GM21447 (cell line): ENCODE results near the gene ARHGEF40.

Source experiments
- ATAC-seq: cut with Tn5 transposase; IDR thresholded peaks from one replicate; pipeline ENCODE4 v1.9.1; 2021; ENCODE audit not compliant: unreplicated experiment

ARHGEF40 gene

DNA sequence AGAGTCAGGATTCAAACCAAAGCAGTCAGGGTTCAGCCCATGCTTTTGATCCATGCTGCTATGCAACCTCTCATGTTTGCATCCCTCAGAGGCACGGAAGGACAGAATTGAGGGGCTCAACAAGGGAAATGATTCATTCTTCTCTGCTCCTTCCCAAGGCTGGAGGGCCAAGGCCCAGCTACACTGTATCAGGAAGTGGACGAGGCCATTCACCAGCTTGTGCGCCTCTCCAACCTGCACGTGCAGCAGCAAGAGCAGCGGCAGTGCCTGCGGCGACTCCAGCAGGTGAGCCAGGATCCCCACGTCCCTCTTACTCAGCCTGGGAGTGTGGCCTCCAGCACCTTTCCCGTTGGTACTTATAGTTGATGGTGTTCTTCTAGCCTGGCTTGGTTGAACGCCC, 8.6 kb downstream of the ARHGEF40 start:
- ATAC-seq, result no peak

DNA sequence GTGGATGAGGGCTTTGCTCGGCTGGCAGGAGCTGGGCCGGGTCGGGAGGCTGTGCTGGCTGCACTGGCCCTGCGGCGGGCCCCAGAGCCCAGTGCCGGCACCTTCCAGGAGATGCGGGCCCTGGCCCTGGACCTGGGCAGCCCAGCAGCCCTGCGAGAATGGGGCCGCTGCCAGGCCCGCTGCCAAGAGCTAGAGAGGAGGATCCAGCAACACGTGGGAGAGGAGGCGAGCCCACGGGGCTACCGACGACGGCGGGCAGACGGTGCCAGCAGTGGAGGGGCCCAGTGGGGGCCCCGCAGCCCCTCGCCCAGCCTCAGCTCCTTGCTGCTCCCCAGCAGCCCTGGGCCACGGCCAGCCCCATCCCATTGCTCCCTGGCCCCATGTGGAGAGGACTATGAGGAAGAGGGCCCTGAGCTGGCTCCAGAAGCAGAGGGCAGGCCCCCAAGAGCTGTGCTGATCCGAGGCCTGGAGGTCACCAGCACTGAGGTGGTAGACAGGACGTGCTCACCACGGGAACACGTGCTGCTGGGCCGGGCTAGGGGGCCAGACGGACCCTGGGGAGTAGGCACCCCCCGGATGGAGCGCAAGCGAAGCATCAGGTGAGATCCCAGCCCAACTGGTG, 11.5 kb downstream of the ARHGEF40 start:
- no peak for ATAC-seq

DNA sequence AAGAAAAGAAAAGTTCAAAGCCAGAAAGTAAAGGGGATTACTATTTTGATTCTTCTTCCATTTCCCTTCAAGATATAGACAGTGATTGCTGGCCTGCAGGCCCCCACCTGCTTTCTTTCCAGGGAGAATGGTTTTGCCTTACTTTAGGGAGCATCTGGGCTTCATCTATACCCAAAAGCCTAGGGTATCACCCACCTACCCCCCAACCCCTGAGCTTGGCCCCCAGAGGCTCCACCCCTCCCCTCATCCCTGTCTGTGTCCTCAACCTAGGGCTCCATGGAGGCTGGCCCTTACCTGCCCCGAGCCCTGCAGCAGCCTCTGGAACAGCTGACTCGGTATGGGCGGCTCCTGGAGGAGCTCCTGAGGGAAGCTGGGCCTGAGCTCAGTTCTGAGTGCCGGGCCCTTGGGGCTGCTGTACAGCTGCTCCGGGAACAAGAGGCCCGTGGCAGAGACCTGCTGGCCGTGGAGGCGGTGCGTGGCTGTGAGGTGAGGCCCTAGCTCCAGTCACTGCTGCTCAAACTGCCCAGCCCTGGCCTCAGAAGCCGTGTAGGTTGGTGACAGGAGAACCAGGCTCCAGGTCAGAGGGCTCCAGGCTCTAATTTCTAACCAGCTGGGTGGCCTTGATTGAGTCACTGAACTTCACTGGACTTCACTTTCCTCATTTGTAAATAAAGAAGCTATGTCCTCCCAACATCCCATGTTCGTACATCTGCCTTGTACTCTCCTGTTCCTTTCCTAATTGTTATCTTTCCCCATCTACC, 13.6 kb downstream of the ARHGEF40 start:
- ATAC-seq, result no peak

DNA sequence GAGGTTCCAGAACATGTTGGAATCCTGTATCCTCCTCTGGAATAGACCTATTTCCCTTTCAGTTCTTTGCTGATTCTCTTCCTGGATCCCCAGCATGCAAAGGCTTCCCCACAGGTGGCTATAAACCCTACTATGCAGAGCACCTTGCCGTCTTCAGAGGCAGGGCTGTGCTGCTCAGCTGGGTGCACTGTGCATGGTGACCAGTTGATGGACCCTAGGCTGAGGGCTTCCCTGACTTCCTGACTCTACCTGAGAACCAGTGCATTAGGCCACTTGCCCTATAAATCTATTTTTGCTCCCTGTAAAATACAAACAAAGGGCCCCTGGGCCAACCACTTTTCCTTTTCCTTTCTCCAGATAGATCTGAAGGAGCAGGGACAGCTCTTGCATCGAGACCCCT, 14.3 kb downstream of the ARHGEF40 start:
- ATAC-seq, result no peak

DNA sequence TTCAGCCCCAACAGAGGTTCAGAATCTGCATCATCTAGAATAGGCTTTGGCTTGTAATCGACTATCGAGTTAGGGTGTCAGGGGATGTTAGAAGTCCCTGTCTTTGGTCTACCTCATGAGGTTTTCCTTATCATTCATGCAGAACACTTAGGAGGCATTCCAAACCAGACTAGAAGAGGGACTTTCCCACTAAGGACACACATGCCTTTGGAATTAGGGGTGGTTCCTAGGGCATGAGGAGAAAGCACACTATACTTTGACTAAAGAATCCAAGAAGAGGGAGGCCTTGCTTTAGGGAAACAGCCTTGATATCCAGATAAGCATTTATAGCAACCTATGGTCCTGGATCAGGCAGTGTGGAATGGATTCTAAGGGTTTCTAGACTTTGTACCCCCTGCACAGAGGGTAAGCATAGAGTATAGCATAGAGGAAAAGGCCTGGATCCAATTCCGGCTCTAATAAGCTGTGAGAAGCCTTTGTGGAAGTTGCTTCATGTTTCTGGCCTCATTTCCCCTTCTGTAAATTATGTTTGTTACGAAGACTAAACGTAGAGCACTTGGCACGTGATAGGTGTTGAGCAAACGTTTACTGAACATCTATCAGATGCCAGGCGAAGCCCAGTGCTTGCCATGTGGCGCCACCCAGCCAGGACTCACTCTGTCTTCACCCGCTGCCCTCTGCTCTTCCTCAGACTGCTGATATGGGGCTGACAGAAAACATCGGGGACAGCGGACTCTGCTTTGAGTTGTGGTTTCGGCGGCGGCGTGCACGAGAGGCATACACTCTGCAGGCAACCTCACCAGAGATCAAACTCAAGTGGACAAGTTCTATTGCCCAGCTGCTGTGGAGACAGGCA, 15.1 kb downstream of the ARHGEF40 start:
- ATAC-seq, result no peak

DNA sequence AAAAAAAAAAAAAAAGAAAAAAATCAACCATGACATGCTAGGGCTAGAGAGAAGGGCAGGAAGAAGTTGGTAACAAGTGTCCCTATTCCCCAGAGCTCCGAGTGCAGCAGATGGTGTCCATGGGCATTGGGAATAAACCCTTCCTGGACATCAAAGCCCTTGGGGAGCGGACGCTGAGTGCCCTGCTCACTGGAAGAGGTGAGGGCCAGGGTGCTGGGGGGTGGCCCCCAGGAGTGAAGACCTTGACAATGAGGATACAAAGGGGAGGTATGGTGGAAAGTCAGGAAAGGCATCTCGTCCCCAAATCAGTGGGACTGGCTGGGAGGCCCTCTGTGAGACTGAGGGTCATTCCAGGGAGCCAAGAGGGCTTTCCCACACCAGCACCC, 16.8 kb downstream of the ARHGEF40 start:
- no peak for ATAC-seq

DNA sequence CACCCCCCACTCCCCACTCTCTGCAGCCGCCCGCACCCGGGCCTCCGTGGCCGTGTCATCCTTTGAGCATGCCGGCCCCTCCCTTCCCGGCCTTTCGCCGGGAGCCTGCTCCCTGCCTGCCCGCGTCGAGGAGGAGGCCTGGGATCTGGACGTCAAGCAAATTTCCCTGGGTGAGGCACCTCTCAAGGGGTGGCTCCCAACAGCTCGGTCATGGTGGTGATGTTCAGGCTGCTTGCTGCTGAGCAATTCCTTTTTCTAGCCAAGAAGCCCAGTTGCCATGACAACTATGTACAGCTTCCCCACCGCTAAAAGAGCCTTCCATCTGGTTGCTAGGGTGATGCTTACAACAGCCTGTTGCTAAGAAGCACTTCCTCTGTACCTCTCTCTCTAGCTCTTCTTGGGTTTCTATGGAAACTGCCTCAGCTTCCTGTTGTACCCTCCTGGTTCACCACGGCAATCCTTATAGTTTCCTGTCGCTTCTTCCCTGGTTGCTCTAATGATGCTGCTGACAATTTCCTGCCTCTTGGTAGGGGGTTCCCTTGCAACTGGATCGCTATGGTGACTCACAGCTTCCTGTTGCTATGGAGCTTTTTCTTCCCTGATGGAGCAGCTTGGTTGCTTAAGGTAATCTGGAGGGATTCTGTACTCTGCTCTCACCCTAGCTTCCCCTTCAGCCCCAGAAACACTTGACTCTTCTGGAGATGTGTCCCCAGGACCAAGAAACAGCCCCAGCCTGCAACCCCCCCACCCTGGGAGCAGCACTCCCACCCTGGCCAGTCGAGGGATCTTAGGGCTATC, 17.4 kb downstream of the ARHGEF40 start:
- ATAC-seq, result no peak

DNA sequence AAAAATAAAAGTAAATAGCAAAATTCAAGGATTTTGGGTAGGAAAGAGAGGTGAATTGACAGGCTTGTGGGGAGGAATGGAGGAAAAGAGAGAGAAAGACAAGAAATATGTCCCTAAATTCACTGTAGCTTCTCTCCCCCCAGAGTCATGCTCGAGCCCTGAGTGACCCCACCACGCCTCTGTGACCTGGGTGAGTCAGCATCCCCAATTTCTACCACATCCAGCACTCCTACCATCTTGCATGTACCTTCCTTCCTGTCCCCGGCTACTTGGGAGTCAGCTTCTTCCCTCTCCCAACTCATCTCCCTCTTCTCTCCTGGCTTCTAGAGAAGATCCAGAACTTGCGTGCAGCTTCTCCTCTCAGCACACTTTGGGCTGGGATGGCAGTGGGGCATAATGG, 18.6 kb downstream of the ARHGEF40 start:
- no peak for ATAC-seq

DNA sequence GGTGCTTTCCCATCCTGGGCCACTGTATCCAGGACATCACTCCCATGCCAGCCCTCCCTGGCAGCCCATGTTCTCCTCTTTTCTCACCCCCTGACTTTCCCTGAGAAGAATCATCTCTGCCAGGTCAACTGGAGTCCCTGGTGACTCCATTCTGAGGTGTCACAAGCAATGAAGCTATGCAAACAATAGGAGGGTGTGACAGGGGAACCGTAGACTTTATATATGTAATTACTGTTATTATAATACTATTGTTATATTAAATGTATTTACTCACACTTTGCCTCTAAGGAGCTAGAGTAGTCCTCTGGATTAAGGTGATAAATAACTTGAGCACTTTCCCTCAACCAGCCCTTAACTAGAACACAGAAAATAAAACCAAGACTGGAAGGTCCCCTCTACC, 19.2 kb downstream of the ARHGEF40 start:
- ATAC-seq, result no peak

DNA sequence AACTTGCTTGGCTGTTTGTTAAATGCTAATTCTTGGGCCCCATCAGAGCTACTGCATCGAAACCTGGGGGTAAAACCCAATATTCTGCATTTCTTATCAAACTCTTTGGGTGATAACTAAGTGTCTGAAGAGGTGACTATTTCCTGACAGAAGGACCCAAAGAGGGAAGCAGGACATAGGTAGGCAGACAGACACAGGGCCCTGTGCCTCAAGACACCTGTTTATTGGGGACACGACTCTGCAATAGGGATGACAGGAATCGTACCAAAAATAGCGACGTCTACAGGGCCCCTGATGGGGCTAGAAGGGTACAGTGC, 19.7 kb downstream of the ARHGEF40 start:
- no peak for ATAC-seq

DNA sequence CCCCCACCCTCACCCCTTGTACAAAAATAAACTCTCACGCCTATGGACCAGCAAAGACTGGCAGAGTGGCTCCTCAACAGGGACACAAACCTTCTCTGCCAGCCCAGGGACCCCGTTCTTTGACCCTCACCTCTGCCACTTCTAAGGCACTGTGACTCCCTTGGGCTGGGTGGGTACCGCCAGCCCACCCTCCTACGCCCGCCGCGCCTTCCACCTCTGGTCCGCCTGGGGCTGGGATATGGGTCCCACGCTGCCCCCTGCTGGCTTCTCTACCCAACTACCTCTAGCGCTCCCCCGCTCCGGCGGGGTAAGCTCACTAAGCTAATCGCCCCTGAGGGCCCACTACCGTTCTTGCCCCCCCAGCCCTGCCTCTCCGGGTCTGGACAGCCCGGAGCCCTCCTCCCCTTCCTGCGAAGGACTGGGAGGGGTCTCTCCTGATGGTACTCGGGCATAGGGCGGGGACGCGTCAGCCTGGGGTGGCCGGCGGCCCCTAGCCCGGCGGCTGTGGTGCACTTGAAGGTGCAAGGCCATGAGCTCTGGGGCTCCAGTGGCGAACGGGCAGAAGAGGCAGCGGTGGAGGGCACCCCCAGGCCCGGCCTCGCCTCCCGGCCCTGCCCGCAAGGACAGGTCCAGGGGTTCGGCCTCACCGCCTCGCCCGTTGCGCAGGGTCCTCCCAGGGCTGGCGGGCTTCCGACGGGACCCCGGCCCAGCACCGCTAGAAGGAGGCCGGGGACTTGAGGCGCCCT, 20.3 kb downstream of the ARHGEF40 start:
- no peak for ATAC-seq

DNA sequence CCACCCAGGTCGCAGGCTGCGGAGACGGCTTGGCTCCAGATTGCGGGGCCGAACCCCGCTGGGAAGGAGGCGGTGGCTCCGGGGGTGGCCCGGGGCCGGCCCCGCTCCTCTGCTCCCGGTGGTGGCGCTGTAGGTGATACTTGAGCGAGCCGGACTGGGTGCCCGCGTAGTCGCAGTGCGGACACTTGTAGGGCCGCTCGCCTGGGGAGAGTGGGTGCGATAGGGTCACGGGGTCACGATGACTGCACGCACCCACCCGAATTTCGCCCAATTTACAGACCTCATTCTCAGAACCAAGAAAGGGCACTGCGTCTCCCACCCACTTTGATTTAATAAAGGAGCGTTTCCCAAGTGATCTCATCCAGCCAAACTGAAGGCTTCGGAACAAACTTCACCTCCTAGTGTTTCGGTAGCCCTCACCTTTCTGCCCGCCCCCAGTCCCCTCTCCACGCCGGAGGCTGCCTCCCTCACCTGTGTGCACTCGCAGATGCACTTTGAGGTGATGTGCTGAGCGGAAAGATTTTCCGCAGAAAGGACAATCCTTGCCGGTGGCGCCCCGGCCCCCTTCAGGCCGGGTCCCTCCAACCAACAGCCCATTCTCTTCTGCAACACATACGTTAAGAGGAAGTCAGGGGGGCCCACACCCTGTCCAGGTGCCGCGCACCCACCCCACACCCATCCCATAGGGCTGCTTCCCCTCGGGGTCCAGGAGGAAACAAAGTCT, 21.0 kb downstream of the ARHGEF40 start:
- no peak for ATAC-seq

DNA sequence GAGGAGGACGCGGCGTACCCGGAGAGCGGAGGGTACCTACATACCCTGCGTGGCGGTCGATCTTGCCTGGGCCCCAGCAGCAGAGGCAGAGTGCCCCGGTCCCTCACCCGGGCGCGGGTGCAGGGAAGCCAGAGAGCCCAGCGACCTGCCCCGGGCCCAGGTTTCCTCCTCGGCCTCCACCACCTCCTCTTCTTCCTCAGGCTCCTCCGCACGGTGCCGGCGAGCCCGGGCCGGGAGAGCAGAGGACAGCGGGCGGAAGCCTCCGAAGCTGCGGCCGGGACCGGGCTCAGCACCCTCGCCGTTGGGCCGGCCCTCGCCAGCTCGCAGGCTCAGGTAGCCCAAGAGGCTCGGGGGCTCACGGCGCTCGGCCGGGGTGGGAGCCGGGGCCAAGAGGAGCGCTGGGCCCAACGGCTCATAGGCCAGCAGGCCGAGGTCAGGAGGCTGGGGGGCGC, 21.7 kb downstream of the ARHGEF40 start:
- ATAC-seq, result no peak

DNA sequence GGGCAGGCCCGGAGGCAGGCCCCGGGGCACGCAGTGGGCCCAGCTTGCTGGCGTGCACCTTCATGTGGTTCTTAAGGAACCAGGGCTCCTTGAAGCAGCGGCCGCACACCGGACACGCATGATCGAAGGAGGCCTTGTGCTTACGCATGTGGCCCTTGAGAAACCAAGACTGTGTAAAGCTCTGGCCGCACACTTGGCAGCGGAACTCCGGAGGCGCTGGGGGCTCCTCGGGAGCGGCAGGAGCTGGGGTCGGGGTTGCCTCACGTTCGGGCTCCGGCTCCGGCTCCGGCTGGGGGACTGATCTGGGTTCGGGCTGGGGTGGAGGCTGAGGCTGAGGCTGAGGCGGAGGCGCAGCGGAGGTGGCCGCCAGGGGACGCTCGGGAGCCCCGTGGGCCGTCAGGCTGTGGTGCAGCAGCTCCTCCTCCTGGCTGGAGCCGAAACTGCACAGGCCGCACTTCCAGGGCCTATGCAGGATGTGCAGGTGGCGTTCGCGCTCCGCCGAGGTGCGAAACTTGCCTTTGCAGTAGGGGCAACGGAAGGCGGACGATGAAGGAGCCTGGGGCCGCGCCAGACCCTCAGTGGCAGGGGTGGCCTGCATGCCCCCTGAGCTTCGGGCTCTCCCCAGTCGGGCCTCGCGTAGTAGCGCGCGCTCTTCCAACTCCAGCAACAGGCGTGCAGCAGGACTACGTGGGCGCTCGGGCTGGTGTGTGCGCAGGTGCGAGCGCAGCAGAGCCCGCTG, 22.3 kb downstream of the ARHGEF40 start:
- ATAC-seq, result peak; percentile 83

DNA sequence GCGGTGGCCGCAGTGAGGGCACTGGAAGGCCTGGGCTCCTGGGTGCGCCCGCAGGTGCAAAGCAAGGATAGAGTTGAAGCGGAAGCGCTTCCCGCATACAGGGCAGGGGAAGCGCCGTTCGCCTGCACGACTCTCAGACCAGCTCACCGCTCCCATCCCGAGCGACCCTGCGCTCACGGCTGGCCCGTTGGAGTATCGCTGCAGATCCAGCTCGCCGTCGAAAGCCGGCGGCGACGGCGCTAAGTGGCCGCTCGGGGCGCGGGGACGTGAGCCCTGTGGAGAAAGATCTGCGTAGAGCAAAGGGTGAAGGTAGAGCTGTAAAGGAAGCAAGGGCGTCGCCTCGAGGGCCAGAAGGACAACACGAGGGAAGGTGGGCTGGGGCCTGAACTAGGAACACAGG, 22.9 kb downstream of the ARHGEF40 start:
- ATAC-seq, result no peak

DNA sequence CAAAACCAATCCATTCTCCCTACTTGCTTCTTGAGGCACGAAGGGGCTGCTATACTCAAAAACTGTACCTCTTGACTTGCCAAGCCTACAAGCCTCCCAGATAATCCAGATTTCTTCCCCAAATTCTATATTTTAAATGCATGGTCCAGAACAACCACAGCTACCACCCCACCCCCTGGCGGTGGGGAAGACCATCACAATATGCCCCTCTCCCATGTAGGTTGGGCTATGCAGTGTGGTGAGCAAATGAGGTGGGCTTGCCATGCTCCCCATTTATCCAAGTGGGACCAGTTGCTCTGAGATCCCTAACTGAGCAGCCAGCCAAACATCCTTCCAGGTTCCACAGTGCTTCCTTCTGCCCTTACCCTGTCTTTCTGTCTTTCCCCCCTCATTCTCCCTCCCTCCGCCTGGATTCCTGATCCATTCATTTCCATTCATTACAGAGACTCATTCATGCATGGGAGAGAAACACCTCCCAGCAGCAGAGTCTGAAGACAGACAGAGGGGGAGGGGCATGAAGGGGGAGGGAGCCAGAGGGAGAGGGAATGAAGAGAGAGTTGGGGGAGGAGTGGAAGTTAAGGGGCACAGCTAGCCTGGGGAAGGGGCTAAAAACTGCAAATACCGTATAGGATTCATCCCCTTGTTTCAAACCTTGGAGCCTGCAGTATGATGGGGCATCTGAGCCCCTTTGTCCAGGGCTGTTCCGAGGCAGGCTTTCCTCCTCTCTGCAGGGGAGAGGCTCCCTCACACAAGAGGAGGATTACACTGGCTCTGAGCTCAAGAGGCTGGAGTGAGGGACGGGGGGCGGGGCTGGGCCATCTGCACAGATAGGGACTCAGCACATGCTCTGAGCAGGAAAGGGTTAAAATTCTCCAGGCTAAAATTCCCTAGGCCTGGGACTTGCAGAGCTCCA, 23.9 kb downstream of the ARHGEF40 start:
- no peak for ATAC-seq

DNA sequence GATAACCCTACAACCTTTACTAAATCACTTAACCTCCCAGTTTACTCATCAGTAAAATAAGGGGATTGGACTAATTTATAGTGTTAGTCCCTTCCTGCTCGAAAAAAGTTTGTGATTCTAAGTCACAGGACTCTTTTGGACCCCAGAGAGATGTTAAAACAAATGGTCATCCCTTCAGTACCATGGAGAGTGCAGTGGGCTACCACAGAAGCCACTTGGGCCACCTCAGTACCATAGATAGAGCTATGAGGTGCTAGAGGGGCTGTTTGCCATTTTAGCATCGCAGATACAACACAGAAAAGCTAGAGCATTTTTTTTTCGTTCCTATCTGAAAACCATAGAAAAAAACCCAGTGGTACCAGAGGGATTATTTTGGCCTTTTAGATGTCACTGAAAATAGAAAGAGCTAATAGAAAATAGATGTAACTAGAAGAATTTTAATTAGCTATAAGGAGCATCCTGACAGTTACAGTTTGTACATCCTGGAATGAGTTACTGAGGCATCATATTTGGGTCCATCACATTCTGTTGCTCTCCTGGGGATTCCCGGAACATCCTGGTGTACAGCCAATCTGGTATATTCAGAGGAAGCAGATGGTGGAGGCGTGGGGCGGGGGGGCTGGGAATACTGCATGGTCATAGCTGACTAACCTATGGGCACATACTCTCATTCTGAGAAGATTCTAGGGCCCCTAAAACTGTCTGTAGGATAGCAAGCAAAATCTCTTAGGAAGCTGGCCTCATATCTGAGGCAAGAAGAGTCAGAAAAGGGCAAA, 25.5 kb downstream of the ARHGEF40 start:
- no peak for ATAC-seq
